Measurements from ENCODE around the gene TTYH2. TPM values are rescaled to one million over a fixed set of nuclear protein-coding genes. Genes with fewer than 3 reads are reported as not detected.
"Not testable (repeated sequence)": the region's sequence is repeated elsewhere in the genome, so short reads cannot be mapped to it uniquely, and the experiment has no call there.

Gene TTYH2
- total RNA-seq, 4 donors from 2014 or later, result 22.6 to 37.2 (median 26.4) TPM

GRCh38 chr17:74259667-74260524 is 46.5 kb downstream of the TTYH2 start:
- WGBS, 2 donors, result 76 to 80% methylated on average over 19 to 21 of the region's 21 CpGs
- no peak overlapping the region for H3K27ac ChIP-seq
- peaks cover 0 to 75% (median 0%) of the 10 kb centered on the region in 3 donors for H3K36me3 ChIP-seq
- H3K4me3 ChIP-seq, result no peak overlapping the region
- no peak for DNase-seq (ENCODE audit: low spot score in 2 of 2)
- H3K27me3 ChIP-seq, result no peaks in the 10 kb centered on the region
- TF ChIP-seq POLR2A (IDR thresholded peaks at IDR 0.05) (no peak), EP300 (IDR thresholded peaks at IDR 0.05) (no peak), CTCF (IDR thresholded peaks at IDR 0.05) (no peak)
- no peaks in the 10 kb centered on the region for H3K4me1 ChIP-seq
- no peaks in the 10 kb centered on the region for H3K9me3 ChIP-seq

GRCh38 chr17:74260525-74260850 is 47.1 kb downstream of the TTYH2 start:
- no peak for TF ChIP-seq POLR2A (IDR thresholded peaks at IDR 0.05)
- TF ChIP-seq CTCF (IDR thresholded peaks at IDR 0.05), result no peak
- no peak for TF ChIP-seq EP300 (IDR thresholded peaks at IDR 0.05)
- Histone ChIP-seq H3K27ac (no peak overlapping the region), H3K36me3 (peaks cover 0 to 69% (median 0%) of the 10 kb centered on the region in 3 donors), H3K4me1 (no peaks in the 10 kb centered on the region), H3K9me3 (no peaks in the 10 kb centered on the region), H3K4me3 (no peak overlapping the region), H3K27me3 (no peaks in the 10 kb centered on the region)
- no peak for DNase-seq (ENCODE audit: low spot score in 2 of 2)
- 64 to 71% methylated on average over 6 of the region's 6 CpGs for WGBS, 2 donors

- Histone ChIP-seq H3K4me1 (no peaks in the 10 kb centered on the region), H3K27ac (no peak overlapping the region), H3K27me3 (peaks cover 0 to 3% of the 10 kb centered on the region in 2 donors), H3K4me3 (no peak overlapping the region), H3K36me3 (peaks cover 0 to 48% (median 0%) of the 10 kb centered on the region in 3 donors), H3K9me3 (no peaks in the 10 kb centered on the region)
- no peak for TF ChIP-seq CTCF (IDR thresholded peaks at IDR 0.05)
- no peak for TF ChIP-seq EP300 (IDR thresholded peaks at IDR 0.05)
- no peak for TF ChIP-seq POLR2A (IDR thresholded peaks at IDR 0.05)
- 84 to 88% methylated on average over 6 to 7 of the region's 7 CpGs for WGBS, 2 donors
- DNase-seq (ENCODE audit: low spot score in 2 of 2), result no peak
Measured at GRCh38 chr17:74262601-74263000, 49.2 kb downstream of the TTYH2 start.

- peaks cover 0 to 12% (median 2%) of the 10 kb centered on the region in 4 donors for H3K4me1 ChIP-seq
- H3K9me3 ChIP-seq; H3K27me3 ChIP-seq; H3K36me3 ChIP-seq; H3K4me3 ChIP-seq; H3K27ac ChIP-seq; DNase-seq (ENCODE audit: low spot score in 2 of 2): not testable (repeated sequence)
- WGBS, 2 donors, result 90 to 95% methylated on average over 4 of the region's 4 CpGs
Measured at GRCh38 chr17:74267054-74267453, 53.7 kb downstream of the TTYH2 start.

- H3K36me3 ChIP-seq, result no peaks in the 10 kb centered on the region
- TF ChIP-seq POLR2A (IDR thresholded peaks at IDR 0.05), result no peak
- no peak for TF ChIP-seq EP300 (IDR thresholded peaks at IDR 0.05)
- TF ChIP-seq CTCF (IDR thresholded peaks at IDR 0.05), result no peak
- no peak for DNase-seq (ENCODE audit: low spot score in 2 of 2)
- 94 to 97% methylated on average over 7 of the region's 7 CpGs for WGBS, 2 donors
- peaks cover 0 to 9% of the 10 kb centered on the region in 2 donors for H3K27me3 ChIP-seq
- H3K27ac ChIP-seq, result no peak overlapping the region
- H3K4me3 ChIP-seq, result no peak overlapping the region
- no peaks in the 10 kb centered on the region for H3K9me3 ChIP-seq
- H3K4me1 ChIP-seq, result peaks cover 0 to 17% (median 7%) of the 10 kb centered on the region in 4 donors
Measured at GRCh38 chr17:74267579-74267978, 54.2 kb downstream of the TTYH2 start.

Data from tibial nerve (tissue), 4 donors.